Immature natural killer cell (primary cell): Measurements from ENCODE around the gene CHN1. TPM values are rescaled to one million over a fixed set of nuclear protein-coding genes. Genes with fewer than 3 reads are reported as not detected.

Source experiments
- DNase-seq, 3 donors: peaks; one replicate each; pipeline ENCODE4 v3.0.0; 2022; ENCODE audit warnings: mixed read lengths in 1 of 3
- H3K27ac Mint-ChIP-seq, 6 donors: one replicate each; pipeline ENCODE4 v1.8.0; 2020; ENCODE audit warnings: mixed read lengths in 6 of 6, mild to moderate bottlenecking in 5 of 6, inconsistent platforms in 4 of 6, moderate library complexity in 3 of 6
- H3K27me3 Mint-ChIP-seq, 3 donors: one replicate each; pipeline ENCODE4 v1.8.0; 2020 to 2021; ENCODE audit warnings: low read depth in 3 of 3, mild to moderate bottlenecking in 3 of 3, mixed read lengths in 3 of 3, moderate library complexity in 3 of 3, inconsistent platforms in 1 of 3
- H3K36me3 Mint-ChIP-seq, 3 donors: one replicate each; pipeline ENCODE4 v1.8.0; 2020; ENCODE audit warnings: mixed read lengths in 3 of 3, inconsistent platforms in 2 of 3, mild to moderate bottlenecking in 2 of 3
- H3K4me1 Mint-ChIP-seq, 2 donors: one replicate each; pipeline ENCODE4 v1.8.0; 2020; ENCODE audit warnings: inconsistent platforms in 2 of 2, mild to moderate bottlenecking in 2 of 2, mixed read lengths in 2 of 2, moderate library complexity in 1 of 2
- H3K4me3 Mint-ChIP-seq, 5 donors: one replicate each; pipeline ENCODE4 v1.8.0; 2020; ENCODE audit warnings: mild to moderate bottlenecking in 5 of 5, mixed read lengths in 5 of 5, inconsistent platforms in 3 of 5, moderate library complexity in 3 of 5
- H3K9me3 Mint-ChIP-seq, 6 donors: one replicate each; pipeline ENCODE4 v1.8.0; 2020; ENCODE audit warnings: mild to moderate bottlenecking in 6 of 6, mixed read lengths in 6 of 6, inconsistent platforms in 4 of 6, moderate library complexity in 3 of 6
- polyA plus RNA-seq, 3 donors: library from polyadenylated mRNA; unstranded; fragments of 300-500 nt; fragmentation: Illumina TruSeq; gene quantifications; one replicate each; pipeline ENCODE4 v1.2.3, GENCODE V29; 2021

Gene CHN1
- polyA plus RNA-seq, 3 donors from 2014 or later = 0.11 to 0.69 TPM; not detected in 1

- DNase-seq = no peak
- no peak overlapping the region for H3K27ac Mint-ChIP-seq
- H3K4me1 Mint-ChIP-seq = no peaks in the 10 kb centered on the region
- peaks cover 0 to 3% (median 0%) of the 10 kb centered on the region in 3 donors for H3K27me3 Mint-ChIP-seq
- H3K36me3 Mint-ChIP-seq = peaks cover 0 to 4% (median 0%) of the 10 kb centered on the region in 3 donors
- H3K4me3 Mint-ChIP-seq = no peak overlapping the region
- peaks cover 0 to 2% (median 0%) of the 10 kb centered on the region in 6 donors for H3K9me3 Mint-ChIP-seq
These were observed 179.1 kb downstream of the CHN1 start for GRCh38 chr2:174826051-174826450.

GRCh38 chr2:174824068-174824467, 181.1 kb downstream of the CHN1 start:
- no peak overlapping the region for H3K4me3 Mint-ChIP-seq
- H3K9me3 Mint-ChIP-seq = peaks cover 0 to 2% (median 0%) of the 10 kb centered on the region in 6 donors
- no peak overlapping the region for H3K27ac Mint-ChIP-seq

GRCh38 chr2:174821628-174822027, 183.6 kb downstream of the CHN1 start:
- DNase-seq = no peak
- Mint-ChIP-seq H3K27me3 (peaks cover 0 to 5% (median 3%) of the 10 kb centered on the region in 3 donors), H3K27ac (no peak overlapping the region), H3K4me3 (no peak overlapping the region), H3K9me3 (peaks cover 0 to 2% (median 0%) of the 10 kb centered on the region in 6 donors), H3K36me3 (peaks cover 0 to 4% (median 0%) of the 10 kb centered on the region in 3 donors), H3K4me1 (no peaks in the 10 kb centered on the region)

More at GRCh38 chr2:174824068-174824467, 181.1 kb downstream of the CHN1 start:
- peaks cover 0 to 3% (median 2%) of the 10 kb centered on the region in 3 donors for H3K27me3 Mint-ChIP-seq
- DNase-seq = no peak
- no peaks in the 10 kb centered on the region for H3K4me1 Mint-ChIP-seq
- peaks cover 0 to 4% (median 0%) of the 10 kb centered on the region in 3 donors for H3K36me3 Mint-ChIP-seq

- Mint-ChIP-seq H3K9me3 (no peaks in the 10 kb centered on the region), H3K4me1 (no peaks in the 10 kb centered on the region), H3K4me3 (no peak overlapping the region), H3K27ac (no peak overlapping the region), H3K27me3 (peaks cover 0 to 5% (median 3%) of the 10 kb centered on the region in 3 donors), H3K36me3 (peaks cover 0 to 4% (median 2%) of the 10 kb centered on the region in 3 donors)
- no peak for DNase-seq
These were observed 184.8 kb downstream of the CHN1 start for GRCh38 chr2:174820361-174820760.

GRCh38 chr2:174815526-174815925, 189.7 kb downstream of the CHN1 start:
- H3K9me3 Mint-ChIP-seq = no peaks in the 10 kb centered on the region
- peaks cover 0 to 4% (median 0%) of the 10 kb centered on the region in 3 donors for H3K36me3 Mint-ChIP-seq
- no peak for DNase-seq
- peaks cover 0 to 5% (median 1%) of the 10 kb centered on the region in 3 donors for H3K27me3 Mint-ChIP-seq
- H3K27ac Mint-ChIP-seq = no peak overlapping the region
- H3K4me1 Mint-ChIP-seq = no peaks in the 10 kb centered on the region
- no peak overlapping the region for H3K4me3 Mint-ChIP-seq

DNA sequence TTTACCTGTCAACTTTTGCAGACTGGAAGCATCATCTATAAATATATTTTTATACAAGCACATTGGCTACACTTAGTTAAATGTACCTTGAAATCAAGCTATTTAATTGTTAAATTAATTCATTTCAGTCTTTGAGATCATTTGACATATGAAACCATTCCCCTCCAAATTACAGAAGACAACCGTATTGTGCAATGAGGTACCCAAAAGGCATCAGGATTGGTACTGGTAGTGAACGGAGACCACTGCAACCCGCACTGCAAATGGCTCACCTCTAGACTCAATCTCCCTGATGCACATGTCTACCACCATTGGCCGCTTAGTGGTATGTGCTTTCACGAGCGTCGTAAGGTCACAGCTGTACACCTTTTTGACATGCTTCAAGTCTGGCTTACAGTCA, 193.1 kb downstream of the CHN1 start:
- Mint-ChIP-seq H3K36me3 (peaks cover 0 to 4% (median 0%) of the 10 kb centered on the region in 3 donors), H3K9me3 (no peaks in the 10 kb centered on the region), H3K27ac (no peak overlapping the region), H3K27me3 (peaks cover 0 to 1% (median 0%) of the 10 kb centered on the region in 3 donors), H3K4me3 (no peak overlapping the region), H3K4me1 (no peaks in the 10 kb centered on the region)
- DNase-seq = no peak

- H3K27me3 Mint-ChIP-seq = no peaks in the 10 kb centered on the region
- no peak overlapping the region for H3K4me3 Mint-ChIP-seq
- no peak overlapping the region for H3K27ac Mint-ChIP-seq
- DNase-seq = no peak
- no peaks in the 10 kb centered on the region for H3K36me3 Mint-ChIP-seq
- H3K4me1 Mint-ChIP-seq = no peaks in the 10 kb centered on the region
- H3K9me3 Mint-ChIP-seq = no peaks in the 10 kb centered on the region
These were observed 197.2 kb downstream of the CHN1 start for GRCh38 chr2:174807931-174808330.

DNA sequence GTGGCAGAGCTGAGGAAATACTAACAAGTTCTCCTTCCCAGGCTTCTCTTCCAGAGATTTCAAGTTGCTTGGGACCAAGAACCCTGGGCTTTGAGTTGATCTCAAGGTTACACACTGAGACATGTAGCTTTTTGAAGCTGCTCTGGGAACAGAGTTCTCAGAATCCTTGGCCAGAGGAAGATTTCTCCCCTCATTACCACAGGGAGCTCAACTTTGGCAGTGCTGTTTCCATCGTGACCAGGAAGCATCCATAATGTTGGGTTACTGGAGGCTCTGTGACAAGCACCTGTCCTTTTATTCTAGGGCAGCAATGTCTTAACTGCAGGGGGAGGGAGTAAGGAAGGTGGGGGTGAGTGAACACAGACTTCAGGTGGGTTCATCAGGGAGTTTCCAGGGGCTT, 199.4 kb downstream of the CHN1 start:
- no peaks in the 10 kb centered on the region for H3K9me3 Mint-ChIP-seq
- DNase-seq = no peak
- no peak overlapping the region for H3K27ac Mint-ChIP-seq

DNA sequence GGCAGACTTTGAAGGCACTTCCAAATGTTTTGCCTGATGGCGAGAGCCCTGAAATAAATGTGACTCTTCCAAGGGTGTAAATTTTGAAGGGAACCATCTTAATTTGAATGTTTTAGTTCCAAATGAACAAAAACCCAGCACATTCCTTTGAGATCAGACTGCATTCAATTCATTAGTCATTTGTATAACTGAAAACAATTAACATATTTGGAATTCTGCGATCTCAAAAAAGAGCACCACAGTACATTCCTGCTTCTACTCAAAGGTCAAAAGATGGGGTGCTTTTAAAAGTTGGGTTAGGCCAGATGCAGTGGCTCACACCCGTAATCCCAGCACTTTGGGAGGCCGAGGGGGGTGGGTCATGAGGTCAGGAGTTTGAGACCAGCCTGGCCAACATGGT, 202.7 kb downstream of the CHN1 start:
- Mint-ChIP-seq H3K27me3 (peaks cover 0 to 1% (median 0%) of the 10 kb centered on the region in 3 donors), H3K4me3 (no peak overlapping the region), H3K4me1 (no peaks in the 10 kb centered on the region), H3K27ac (no peak overlapping the region), H3K36me3 (no peaks in the 10 kb centered on the region), H3K9me3 (no peaks in the 10 kb centered on the region)
- DNase-seq = no peak

More for the DNA sequence above, 199.4 kb downstream of the CHN1 start:
- Mint-ChIP-seq H3K4me3 (no peak overlapping the region), H3K4me1 (no peaks in the 10 kb centered on the region), H3K27me3 (peaks cover 0 to 1% (median 0%) of the 10 kb centered on the region in 3 donors), H3K36me3 (no peaks in the 10 kb centered on the region)

- no peak overlapping the region for H3K27ac Mint-ChIP-seq
- no peaks in the 10 kb centered on the region for H3K36me3 Mint-ChIP-seq
- no peak for DNase-seq
- peaks cover 0 to 1% (median 0%) of the 10 kb centered on the region in 3 donors for H3K27me3 Mint-ChIP-seq
- H3K4me1 Mint-ChIP-seq = no peaks in the 10 kb centered on the region
- no peaks in the 10 kb centered on the region for H3K9me3 Mint-ChIP-seq
- H3K4me3 Mint-ChIP-seq = no peak overlapping the region
These were observed 204.6 kb downstream of the CHN1 start for GRCh38 chr2:174800436-174801205.

GRCh38 chr2:174798801-174799200, 206.4 kb downstream of the CHN1 start:
- Mint-ChIP-seq H3K4me3 (no peak overlapping the region), H3K9me3 (no peaks in the 10 kb centered on the region), H3K4me1 (no peaks in the 10 kb centered on the region), H3K27ac (no peak overlapping the region), H3K36me3 (no peaks in the 10 kb centered on the region), H3K27me3 (peaks cover 0 to 3% (median 1%) of the 10 kb centered on the region in 3 donors)
- DNase-seq = no peak

DNA sequence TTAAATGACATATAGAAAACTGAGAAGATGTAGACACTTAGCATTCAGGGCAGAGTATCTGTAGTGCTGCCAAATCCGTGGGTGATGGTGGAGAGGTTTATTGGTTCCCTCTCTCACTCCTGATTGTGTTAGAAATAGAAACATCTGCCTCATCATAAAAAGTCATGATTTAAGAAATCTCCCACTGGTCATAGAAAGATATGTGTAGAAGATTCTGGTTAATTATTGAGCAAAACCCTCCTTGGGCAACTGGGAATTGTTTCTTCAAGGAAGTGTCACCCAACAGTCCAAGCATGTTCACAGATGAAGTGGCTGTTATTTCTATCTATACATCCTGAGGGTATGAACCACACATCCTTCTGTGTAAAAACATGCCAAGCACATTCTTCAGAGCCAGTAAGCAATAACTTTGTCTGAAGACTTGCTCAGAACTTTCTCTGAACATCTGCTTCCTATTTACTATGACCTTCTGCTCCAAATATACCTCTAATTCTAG, 207.4 kb downstream of the CHN1 start:
- H3K27me3 Mint-ChIP-seq = peaks cover 0 to 7% (median 3%) of the 10 kb centered on the region in 3 donors
- H3K9me3 Mint-ChIP-seq = no peaks in the 10 kb centered on the region
- H3K4me1 Mint-ChIP-seq = no peaks in the 10 kb centered on the region
- no peak overlapping the region for H3K4me3 Mint-ChIP-seq
- H3K36me3 Mint-ChIP-seq = no peaks in the 10 kb centered on the region
- no peak overlapping the region for H3K27ac Mint-ChIP-seq
- no peak for DNase-seq

GRCh38 chr2:174796319-174796771, 208.8 kb downstream of the CHN1 start:
- Mint-ChIP-seq H3K27ac (no peak overlapping the region), H3K4me1 (no peaks in the 10 kb centered on the region), H3K27me3 (peaks cover 0 to 9% (median 3%) of the 10 kb centered on the region in 3 donors), H3K9me3 (no peaks in the 10 kb centered on the region), H3K36me3 (no peaks in the 10 kb centered on the region), H3K4me3 (no peak overlapping the region)
- no peak for DNase-seq

DNA sequence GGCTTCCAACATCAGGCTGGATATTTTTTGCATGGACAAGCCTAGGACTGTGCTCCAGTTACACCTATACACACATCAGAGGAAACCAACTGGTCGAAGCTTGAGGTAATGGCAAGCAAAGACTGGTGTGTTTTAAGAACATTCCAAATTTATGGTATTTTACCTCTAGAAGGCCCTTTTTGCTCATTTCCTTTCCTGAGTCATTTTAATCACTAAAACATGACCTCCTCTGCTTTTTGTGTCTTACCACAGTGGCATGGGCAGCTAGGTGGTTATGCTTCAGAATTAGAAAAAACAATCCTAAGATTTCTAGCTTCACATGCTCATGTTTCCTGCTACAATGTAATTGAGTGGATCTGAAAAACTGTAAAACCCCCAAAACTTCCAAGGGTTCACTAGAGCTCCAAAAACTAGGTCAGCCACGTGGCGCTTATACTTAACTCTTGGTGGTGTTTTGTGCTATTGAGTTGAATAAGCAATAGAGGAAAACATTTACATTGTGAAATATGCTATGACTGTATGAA, 210.3 kb downstream of the CHN1 start:
- no peak overlapping the region for H3K27ac Mint-ChIP-seq
- H3K27me3 Mint-ChIP-seq = peaks cover 0 to 13% (median 2%) of the 10 kb centered on the region in 3 donors
- no peak for DNase-seq
- no peaks in the 10 kb centered on the region for H3K4me1 Mint-ChIP-seq
- no peaks in the 10 kb centered on the region for H3K36me3 Mint-ChIP-seq
- no peaks in the 10 kb centered on the region for H3K9me3 Mint-ChIP-seq
- H3K4me3 Mint-ChIP-seq = no peak overlapping the region
